Renal cortical epithelial cell (primary cell): ENCODE results near the gene SIGLEC1. TPM values are rescaled to one million over a fixed set of nuclear protein-coding genes. Genes with fewer than 3 reads are reported as not detected.

Experiments
- DNase-seq: peaks from one replicate; pipeline ENCODE4 v3.0.0-alpha.2; 2011; ENCODE audit warnings: low read depth
- total RNA-seq: library from RNA; depleted of rRNA; stranded (reverse); fragments of >200 nt; gene quantifications from 2 replicates; pipeline ENCODE4 v1.2.3, GENCODE V29; 2014

SIGLEC1 gene
- not detected in 2 replicates for total RNA-seq

- no peak for DNase-seq
Measured at GRCh38 chr20:3712279-3712873, at the start of gene SIGLEC1. Gene SIGLEC1, minus strand, starts transcription at chr20:3712600. Its CDS starts 5,472 bp downstream, at chr20:3707128.

DNA sequence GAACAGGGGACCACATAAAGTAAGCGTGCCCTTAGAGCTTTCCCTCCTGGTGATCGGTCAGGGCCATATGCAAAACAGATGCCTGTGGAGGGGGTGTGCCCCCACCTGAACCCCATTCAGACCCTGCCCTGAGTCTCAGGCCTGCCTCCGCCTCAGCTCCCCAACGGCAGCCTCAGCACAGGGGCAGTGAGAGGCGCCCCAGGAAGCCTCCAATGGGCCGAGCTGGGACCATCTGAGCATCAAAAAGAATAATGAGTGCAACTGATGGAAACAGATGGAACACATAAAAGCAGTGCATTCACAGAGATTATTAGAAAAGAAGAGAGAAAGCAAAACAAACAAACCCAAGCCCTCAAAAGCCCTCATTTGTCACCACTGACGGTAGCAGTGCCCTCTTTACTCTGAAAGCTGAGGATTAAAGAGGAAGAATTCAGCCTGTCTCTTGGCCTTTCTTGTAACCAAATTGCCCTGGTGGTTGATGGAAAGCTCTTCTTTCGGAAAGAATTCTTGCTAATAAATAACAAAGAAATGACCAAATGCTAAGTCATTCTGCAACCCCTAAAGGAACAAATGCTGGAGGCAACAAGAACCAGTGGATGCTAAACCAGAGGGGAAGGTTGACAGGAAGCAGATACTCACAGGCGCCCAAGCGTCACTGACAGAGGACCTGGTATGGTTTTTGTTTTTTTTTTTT is 48.4 kb upstream of the SIGLEC1 start:
- peak; percentile 62 for DNase-seq

GRCh38 chr20:3759884-3760283 is 47.5 kb upstream of the SIGLEC1 start:
- no peak for DNase-seq

DNA sequence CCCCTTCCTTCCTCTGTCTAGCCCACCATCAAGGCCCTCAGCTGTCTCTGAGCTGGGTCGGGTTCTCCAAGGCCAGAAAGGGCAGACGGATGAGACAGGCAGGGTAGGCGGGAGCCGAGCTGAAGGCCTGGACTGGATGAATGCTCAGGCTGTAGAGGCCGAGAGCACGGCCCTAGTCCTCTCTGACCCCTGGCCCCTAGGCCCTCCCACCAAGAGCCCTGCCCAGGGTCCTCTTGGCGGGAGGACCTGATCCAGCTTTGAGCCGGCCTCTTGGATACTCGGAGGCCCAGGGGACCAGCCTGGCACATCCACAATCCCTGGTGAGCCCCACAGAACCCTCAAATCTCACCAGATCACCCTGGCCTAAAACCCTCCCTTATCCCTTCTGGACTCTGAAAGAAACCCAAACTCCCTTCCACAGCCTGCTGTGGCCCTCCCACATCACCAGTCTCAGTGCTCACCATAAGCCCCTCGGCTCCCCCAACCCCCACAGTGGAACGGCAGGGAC is 47.0 kb upstream of the SIGLEC1 start:
- DNase-seq: no peak

DNA sequence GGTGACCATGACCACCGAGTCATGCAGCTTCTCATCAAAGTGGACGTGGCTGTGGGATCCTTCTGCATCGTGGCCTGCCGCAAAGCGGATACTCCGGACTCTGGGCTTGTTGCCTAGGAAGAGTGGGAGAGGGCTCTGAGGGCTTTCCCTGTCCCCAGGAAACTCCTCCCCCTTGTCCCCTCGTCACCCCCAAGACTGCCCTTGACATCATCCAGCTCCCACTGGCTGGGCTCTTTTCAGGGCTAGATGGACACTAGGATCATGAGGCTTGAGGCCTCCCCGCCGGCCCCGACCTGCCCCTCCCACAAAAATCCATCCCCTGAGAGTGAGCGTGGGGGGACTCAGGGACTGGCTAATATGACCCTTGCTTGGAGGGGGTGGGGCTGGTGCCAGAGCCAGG is 46.2 kb upstream of the SIGLEC1 start:
- no peak for DNase-seq

GRCh38 chr20:3757268-3757667 is 44.9 kb upstream of the SIGLEC1 start:
- DNase-seq: no peak

DNA sequence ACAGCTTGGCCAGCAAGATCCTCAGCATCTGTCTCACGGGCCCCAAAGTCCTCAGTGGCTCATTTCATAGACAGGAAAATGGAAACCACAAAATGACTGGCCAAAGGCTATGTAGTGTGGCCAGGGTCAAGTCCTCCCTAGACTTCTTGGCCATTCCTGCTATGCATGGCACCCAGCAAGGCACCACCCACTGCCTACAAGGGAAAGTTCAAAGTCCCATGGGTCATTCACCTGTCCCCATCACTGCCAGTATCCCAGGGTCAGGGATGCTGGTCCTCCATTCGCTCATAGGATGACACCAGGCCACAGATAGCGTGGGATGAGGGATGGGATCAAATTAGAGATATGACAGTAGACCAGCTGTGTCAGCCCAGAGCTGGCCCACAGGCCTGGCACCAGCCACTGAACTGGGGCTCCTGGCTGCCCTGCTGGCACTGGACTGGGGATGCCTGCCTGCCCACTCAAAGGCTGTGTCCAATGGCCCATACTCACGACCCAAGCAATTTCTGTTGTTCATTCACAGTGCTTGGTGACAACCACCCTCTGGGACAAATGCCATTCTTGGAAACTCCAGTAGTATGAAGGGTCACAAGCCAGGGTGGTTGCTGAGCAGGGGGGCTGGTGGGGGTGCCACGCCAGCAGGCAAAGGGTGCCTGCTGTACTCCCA is 43.5 kb upstream of the SIGLEC1 start:
- no peak for DNase-seq

DNA sequence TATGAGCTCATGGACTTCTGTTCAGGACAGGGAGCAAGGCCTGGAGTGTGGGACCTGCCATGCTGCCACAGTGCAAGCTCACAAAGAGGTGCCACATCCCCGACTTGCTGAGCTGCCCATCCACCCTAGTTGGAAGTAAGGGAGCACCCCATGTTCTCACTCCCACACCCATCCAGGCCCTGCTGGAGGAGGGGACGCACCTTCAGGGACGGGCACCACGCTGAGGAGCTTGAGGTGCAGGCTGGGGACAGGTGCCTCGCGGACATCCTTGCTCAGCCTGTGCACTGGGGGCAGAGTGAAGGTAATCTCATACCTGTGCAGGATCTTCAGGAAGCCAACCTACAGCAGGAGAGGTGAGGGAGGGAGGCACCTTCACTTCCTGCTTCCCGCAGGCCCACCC is 42.9 kb upstream of the SIGLEC1 start:
- DNase-seq: no peak

DNA sequence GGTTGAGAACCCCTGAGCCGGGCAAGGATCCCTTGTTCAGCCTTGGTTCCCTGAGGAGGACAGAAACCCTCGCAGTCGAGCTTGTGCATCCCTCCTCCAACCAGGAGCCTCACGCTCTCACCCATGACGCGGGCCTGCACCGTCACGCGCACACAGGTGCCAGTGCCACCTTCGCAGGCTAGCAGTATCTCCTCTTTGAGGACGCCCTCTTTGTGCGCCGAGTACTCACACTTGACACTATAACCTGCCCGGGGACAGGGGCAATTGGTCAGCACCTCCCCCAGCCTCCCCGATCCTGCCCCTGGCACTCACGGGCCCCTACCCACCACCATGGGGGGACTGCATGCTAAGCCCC is 41.9 kb upstream of the SIGLEC1 start:
- DNase-seq: no peak

DNA sequence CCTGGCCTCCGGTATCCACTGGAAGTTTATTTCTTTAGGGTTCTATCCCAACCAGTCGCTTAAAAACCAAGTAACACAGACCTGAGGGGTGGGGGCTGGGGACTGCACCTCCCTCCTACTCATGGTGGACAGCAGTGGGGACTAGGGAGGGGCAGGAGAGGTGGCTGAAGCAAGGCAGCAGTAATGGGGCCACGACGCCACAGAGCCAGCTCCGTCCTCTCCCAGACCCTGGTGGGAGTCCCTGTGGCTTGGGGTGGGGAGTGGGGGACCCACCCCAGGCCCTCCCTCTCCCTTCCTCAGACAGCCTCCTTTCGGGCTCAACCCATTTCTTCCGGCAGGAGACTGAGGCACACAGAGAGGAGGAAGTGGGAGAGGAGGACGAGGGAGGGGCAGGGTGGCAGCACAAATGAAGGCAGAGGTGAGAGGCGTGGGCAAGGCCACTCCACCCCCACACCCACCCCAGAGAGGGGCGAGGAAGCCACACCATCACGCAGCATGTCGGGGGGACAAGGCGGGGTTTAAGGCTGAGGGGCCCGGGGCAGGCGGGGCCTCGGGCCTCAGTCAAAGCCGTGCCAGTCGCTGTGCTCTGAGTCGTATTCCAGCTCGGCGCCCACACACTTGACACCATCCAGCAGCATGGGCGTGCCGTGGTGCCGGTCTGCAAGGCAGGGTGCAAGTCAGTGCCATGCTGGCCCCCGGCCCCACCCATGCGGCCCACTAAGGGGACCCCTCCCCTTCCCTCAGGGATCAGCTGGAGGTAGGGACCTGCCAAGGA is 41.3 kb upstream of the SIGLEC1 start:
- no peak for DNase-seq

DNA sequence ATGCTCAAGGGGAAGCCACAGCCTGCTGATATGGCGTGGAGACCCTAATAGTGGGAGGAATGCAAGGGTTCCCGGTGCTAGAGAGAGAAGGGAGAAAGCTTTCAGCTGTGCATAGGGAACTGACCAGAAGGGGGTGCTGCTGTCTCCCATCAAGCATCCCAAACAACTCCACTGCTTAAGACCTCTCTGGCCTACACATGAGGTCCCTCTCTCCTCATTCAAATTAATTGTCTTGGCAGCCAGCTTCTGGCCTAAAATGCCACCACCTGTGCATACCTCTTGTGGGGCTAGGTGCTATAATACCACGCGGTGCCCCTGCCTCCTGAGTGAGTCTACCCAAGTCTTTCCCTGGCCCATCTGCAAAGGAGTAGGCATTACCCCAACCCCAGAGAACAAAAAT is 40.7 kb upstream of the SIGLEC1 start:
- peak; percentile 70 for DNase-seq

GRCh38 chr20:3752386-3752759 is 40.0 kb upstream of the SIGLEC1 start:
- no peak for DNase-seq

DNA sequence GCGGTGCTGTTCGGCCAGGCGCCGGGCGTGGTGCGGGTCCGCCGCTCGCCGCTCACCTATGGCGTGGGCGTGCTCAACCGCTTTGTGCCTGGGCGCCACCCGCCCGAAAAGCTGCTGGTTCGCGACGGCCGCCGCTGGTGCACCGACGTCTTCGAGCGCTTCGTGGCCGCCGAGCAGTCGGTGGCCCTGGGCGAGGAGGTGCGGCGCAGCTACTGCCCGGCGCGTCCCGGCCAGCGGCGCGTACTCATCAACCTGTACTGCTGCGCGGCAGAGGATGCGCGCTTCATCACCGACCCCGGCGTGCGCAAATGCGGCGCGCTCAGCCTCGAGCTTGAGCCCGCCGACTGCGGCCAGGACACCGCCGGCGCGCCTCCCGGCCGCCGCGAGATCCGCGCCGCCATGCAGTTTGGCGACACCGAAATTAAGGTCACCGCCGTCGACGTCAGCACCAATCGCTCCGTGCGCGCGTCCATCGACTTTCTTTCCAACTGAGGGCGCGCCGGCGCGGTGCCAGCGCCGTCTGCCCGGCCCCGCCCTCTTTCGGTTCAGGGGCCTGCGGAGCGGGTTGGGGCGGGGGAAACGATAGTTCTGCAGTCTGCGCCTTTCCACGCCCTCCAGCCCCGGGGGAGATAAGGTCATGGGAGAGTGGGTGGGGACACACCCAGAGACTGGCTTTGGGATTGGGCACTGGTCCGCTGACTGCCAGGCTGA is 39.4 kb upstream of the SIGLEC1 start:
- no peak for DNase-seq

DNA sequence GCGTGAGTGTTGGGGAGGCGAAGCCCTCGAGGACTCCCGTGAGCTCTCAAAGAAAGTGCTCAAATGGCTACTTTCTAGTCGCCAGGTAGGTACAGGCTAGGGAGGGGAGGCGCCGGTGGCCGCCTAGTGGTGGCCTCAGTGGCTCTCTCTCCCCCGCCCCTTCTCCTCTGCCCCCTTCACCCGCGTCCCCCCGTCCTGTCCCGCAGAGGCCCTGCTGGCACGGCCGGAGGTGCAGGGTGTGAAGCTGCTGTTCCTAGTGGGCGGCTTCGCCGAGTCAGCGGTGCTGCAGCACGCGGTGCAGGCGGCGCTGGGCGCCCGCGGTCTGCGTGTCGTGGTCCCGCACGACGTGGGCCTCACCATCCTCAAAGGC is 38.9 kb upstream of the SIGLEC1 start:
- DNase-seq: no peak

DNA sequence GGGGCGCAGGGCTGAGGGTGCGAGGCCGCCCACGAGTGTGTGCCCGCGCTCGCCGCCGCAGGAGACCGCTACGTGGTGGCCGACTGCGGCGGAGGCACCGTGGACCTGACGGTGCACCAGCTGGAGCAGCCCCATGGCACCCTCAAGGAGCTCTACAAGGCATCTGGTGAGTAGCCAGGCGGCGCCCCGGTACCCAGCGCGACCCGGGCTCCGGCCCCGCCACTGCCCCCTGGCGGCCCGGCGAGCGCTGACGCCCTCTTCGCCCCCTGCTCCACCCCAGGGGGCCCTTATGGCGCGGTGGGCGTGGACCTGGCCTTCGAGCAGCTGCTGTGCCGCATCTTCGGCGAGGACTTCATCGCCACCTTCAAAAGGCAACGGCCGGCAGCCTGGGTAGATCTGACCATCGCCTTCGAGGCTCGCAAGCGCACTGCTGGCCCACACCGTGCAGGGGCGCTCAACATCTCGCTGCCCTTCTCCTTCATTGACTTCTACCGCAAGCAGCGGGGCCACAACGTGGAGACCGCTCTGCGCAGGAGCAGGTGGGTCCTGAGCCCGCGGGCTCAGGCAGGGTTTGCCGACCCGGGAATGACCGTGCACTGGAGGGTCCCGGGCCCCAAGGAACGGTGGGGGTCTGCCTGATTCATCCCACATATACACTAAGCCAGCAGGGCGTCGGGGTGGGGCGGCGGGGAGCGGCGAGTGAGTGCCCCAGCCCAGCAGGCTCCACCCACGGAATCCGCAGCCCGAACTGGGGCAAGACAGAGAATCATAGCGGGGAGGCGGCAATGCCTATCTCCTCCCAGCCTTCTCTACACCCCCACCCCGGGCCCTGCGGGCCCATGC is 37.5 kb upstream of the SIGLEC1 start:
- DNase-seq: no peak

DNA sequence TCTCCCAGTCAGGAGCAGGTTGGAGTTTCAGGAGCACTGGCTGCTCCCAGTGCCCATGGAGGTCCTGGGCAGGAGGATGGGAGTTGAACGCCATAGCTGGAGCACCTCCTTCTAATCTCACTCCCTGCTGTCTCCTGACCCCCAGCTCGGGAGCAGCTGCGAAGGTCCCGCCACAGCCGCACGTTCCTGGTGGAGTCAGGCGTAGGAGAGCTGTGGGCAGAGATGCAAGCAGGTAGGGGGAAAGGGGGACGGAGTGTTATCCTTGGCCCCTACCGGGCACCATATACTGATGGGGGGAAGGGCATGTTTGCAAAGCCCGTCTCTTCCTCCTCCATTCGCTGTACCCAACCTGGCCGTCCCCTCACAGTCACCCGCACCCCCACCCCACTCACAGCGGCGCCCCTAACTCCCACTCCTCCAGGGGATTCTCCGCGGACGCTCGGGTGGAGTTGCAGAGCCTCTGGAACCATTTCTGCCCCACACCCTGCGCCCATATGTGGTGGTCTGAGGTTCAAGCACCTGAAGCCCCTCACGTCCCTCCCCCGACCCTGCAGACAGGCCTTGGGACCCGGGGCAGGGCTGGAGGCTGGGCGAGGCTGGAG is 36.8 kb upstream of the SIGLEC1 start:
- DNase-seq: no peak

DNA sequence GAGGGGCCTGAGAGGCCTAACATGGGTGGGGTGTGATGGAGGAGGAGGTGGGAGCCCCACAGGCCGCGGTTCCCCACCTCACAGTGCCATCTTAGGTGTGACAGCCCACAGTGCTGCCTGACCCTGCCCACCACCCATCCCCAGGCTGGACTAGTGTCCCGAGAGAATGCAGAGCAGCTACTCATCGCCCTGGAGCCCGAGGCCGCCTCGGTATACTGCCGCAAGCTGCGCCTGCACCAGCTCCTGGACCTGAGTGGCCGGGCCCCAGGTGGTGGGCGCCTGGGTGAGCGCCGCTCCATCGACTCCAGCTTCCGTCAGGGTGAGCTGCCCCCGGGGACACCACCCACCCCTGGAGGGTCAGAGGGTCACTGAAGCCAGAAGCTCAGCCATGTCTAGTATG is 35.7 kb upstream of the SIGLEC1 start:
- no peak for DNase-seq

- DNase-seq: no peak
Measured at GRCh38 chr20:3747471-3747870, 35.1 kb upstream of the SIGLEC1 start.

DNA sequence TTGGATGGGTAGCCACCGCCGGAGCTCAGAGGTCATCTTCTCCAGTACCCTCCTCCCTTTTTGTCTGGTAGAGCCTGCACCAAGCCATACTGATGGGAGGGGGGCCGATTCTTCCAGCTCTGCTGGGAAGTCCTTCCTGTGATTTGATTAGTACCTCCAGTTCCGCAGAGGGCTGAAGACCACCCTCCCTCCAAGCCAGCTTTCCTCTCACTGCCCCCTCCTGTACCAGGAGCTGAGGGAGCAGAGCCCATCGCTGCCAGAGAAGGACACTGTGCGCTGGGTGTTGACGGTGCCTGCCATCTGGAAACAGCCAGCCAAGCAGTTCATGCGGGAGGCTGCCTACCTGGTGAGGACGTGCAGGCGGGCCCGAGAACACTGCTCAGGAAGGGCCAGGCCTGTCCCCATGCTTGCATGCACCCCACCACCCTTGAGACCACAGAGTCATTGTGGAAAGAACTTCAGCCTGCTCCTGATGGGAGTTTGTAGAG is 33.3 kb upstream of the SIGLEC1 start:
- DNase-seq: no peak
